ENCODE data around the gene UMPS.

Gene UMPS

GRCh38 chr3:124697302-124697701, 33.0 kb upstream of the UMPS start:
- no peak for DNase-seq (ENCODE audit: low read depth)
- no peak for TF ChIP-seq CTCF (conservative IDR thresholded peaks at IDR 0.05; ENCODE audit: control insufficient read depth, insufficient read depth, low read depth, low read length)
- H3K4me3 ChIP-seq (ENCODE audit: control insufficient read depth, low read depth, low read length) = no peak overlapping the region

- H3K4me3 ChIP-seq (ENCODE audit: control insufficient read depth, low read depth, low read length) = no peak overlapping the region
- TF ChIP-seq CTCF (conservative IDR thresholded peaks at IDR 0.05; ENCODE audit: control insufficient read depth, insufficient read depth, low read depth, low read length) = no peak
- no peak for DNase-seq (ENCODE audit: low read depth)
These were observed 32.1 kb upstream of the UMPS start for GRCh38 chr3:124698030-124698770.

- H3K4me3 ChIP-seq (ENCODE audit: control insufficient read depth, low read depth, low read length) = no peak overlapping the region
- no peak for TF ChIP-seq CTCF (conservative IDR thresholded peaks at IDR 0.05; ENCODE audit: control insufficient read depth, insufficient read depth, low read depth, low read length)
- no peak for DNase-seq (ENCODE audit: low read depth)
These were observed 31.2 kb upstream of the UMPS start for GRCh38 chr3:124699051-124699450.

- no peak for TF ChIP-seq CTCF (conservative IDR thresholded peaks at IDR 0.05; ENCODE audit: control insufficient read depth, insufficient read depth, low read depth, low read length)
- no peak overlapping the region for H3K4me3 ChIP-seq (ENCODE audit: control insufficient read depth, low read depth, low read length)
- DNase-seq (ENCODE audit: low read depth) = no peak
These were observed 30.4 kb upstream of the UMPS start for GRCh38 chr3:124699686-124700396.

- TF ChIP-seq CTCF (conservative IDR thresholded peaks at IDR 0.05; ENCODE audit: control insufficient read depth, insufficient read depth, low read depth, low read length) = no peak
- H3K4me3 ChIP-seq (ENCODE audit: control insufficient read depth, low read depth, low read length) = no peak overlapping the region
- DNase-seq (ENCODE audit: low read depth) = peak; percentile 51
These were observed 29.2 kb upstream of the UMPS start for GRCh38 chr3:124700880-124701684.

GRCh38 chr3:124701687-124702086, 28.6 kb upstream of the UMPS start:
- H3K4me3 ChIP-seq (ENCODE audit: control insufficient read depth, low read depth, low read length) = no peak overlapping the region
- no peak for TF ChIP-seq CTCF (conservative IDR thresholded peaks at IDR 0.05; ENCODE audit: control insufficient read depth, insufficient read depth, low read depth, low read length)
- peak; percentile 55 for DNase-seq (ENCODE audit: low read depth)
